ENCODE results near the gene ANKRD33B.

GRCh38 chr5:10639846-10640368 lies 76.0 kb downstream of the ANKRD33B start:
- TF ChIP-seq GATA2 (IDR thresholded peaks at IDR 0.05; ENCODE audit: low read depth, low read length) = no peak
- no peak for TF ChIP-seq GATA3 (IDR thresholded peaks at IDR 0.05; ENCODE audit: low read depth, low read length)
